ENCODE results near the gene SLC39A6.

DNA sequence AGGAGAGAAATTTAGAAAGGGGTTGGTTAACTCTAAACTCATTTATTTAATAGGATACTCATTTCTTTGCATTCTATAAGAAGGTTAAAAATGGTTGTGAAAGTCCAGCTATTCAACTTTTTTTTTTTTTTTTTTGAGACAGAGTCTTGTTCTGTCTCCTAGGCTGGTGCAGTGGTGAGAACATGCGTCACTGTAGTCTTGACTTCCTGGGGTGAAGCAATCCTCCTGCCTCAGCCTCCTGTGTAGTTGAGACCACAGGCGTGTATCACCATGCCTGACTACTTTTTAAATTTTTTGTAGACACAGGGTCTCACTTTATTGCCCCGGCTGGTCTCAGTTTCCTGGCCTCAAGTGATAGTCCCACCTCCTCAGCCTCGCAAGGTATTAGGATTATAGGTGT is 12.4 kb upstream of the SLC39A6 start:
- TF ChIP-seq, protein P1, sequence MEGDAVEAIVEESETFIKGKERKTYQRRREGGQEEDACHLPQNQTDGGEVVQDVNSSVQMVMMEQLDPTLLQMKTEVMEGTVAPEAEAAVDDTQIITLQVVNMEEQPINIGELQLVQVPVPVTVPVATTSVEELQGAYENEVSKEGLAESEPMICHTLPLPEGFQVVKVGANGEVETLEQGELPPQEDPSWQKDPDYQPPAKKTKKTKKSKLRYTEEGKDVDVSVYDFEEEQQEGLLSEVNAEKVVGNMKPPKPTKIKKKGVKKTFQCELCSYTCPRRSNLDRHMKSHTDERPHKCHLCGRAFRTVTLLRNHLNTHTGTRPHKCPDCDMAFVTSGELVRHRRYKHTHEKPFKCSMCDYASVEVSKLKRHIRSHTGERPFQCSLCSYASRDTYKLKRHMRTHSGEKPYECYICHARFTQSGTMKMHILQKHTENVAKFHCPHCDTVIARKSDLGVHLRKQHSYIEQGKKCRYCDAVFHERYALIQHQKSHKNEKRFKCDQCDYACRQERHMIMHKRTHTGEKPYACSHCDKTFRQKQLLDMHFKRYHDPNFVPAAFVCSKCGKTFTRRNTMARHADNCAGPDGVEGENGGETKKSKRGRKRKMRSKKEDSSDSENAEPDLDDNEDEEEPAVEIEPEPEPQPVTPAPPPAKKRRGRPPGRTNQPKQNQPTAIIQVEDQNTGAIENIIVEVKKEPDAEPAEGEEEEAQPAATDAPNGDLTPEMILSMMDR (IDR thresholded peaks at IDR 0.05; ENCODE audit: poor library complexity, severe bottlenecking): no peak
- TF ChIP-seq EZH2 (IDR thresholded peaks at IDR 0.05; ENCODE audit: borderline replicate concordance, insufficient read depth, low read length, poor library complexity, severe bottlenecking): no peak
- TF ChIP-seq EP300 (conservative IDR thresholded peaks at IDR 0.05; ENCODE audit: poor library complexity, severe bottlenecking): no peak
- no peak for TF ChIP-seq TAF1 (IDR thresholded peaks at IDR 0.05; ENCODE audit: low read depth)
- TF ChIP-seq POLR2AphosphoS5 (IDR thresholded peaks at IDR 0.05): no peak
- TF ChIP-seq MXI1 (conservative IDR thresholded peaks at IDR 0.05; ENCODE audit: poor library complexity, severe bottlenecking): no peak
- no peak for TF ChIP-seq RAD21 (conservative IDR thresholded peaks at IDR 0.05)
